HG03354 (cell line): Measurements from ENCODE around the gene CSGALNACT2.

Experiments
- ATAC-seq: cut with Tn5 transposase; IDR thresholded peaks from one replicate; pipeline ENCODE4 v1.9.1; 2021; ENCODE audit warnings: mild to moderate bottlenecking; ENCODE audit not compliant: unreplicated experiment, poor library complexity, severe bottlenecking

CSGALNACT2 gene

GRCh38 chr10:43221419-43222209, 83.4 kb downstream of the CSGALNACT2 start:
- peak; percentile 13 for ATAC-seq

GRCh38 chr10:43222210-43222720, 84.0 kb downstream of the CSGALNACT2 start:
- ATAC-seq = no peak

GRCh38 chr10:43223056-43223455, 84.8 kb downstream of the CSGALNACT2 start:
- ATAC-seq = peak; percentile 42

GRCh38 chr10:43224321-43224720, 86.1 kb downstream of the CSGALNACT2 start:
- no peak for ATAC-seq

- no peak for ATAC-seq
Measured at GRCh38 chr10:43225004-43225786, 87.0 kb downstream of the CSGALNACT2 start.

GRCh38 chr10:43225787-43226153, 87.5 kb downstream of the CSGALNACT2 start:
- ATAC-seq = no peak

- no peak for ATAC-seq
Measured at GRCh38 chr10:43226441-43226840, 88.2 kb downstream of the CSGALNACT2 start.

- no peak for ATAC-seq
Measured at GRCh38 chr10:43226851-43227845, 88.9 kb downstream of the CSGALNACT2 start.

- no peak for ATAC-seq
Measured at GRCh38 chr10:43227911-43228782, 89.9 kb downstream of the CSGALNACT2 start.

GRCh38 chr10:43228783-43229207, 90.5 kb downstream of the CSGALNACT2 start:
- ATAC-seq = no peak

GRCh38 chr10:43229208-43230061, 91.2 kb downstream of the CSGALNACT2 start:
- no peak for ATAC-seq

- no peak for ATAC-seq
Measured at GRCh38 chr10:43230101-43230908, 92.1 kb downstream of the CSGALNACT2 start.

GRCh38 chr10:43230909-43231522, 92.8 kb downstream of the CSGALNACT2 start:
- no peak for ATAC-seq

GRCh38 chr10:43231523-43232078, 93.4 kb downstream of the CSGALNACT2 start:
- no peak for ATAC-seq

GRCh38 chr10:43233601-43234430, 95.6 kb downstream of the CSGALNACT2 start:
- no peak for ATAC-seq
